H9 (cell line): Measurements from ENCODE around the gene RICTOR. TPM values are rescaled to one million over a fixed set of nuclear protein-coding genes. Genes with fewer than 3 reads are reported as not detected.

Source experiments
- DNase-seq: peaks from one replicate; pipeline ENCODE4 v3.0.0-alpha.2; 2017
- H2AFZ ChIP-seq: one replicate; pipeline ENCODE4 v1.6.1; 2013; ENCODE audit warnings: mild to moderate bottlenecking, low read length, control low read depth, moderate library complexity
- H2AK5ac ChIP-seq: 2 replicates; pipeline ENCODE4 v1.6.1; 2013; ENCODE audit warnings: low read length, control low read depth, mixed read lengths; ENCODE audit not compliant: insufficient read length
- H2BK120ac ChIP-seq: one replicate; pipeline ENCODE4 v1.6.1; 2013; ENCODE audit warnings: low read depth, mild to moderate bottlenecking, low read length, control low read depth, inconsistent platforms; ENCODE audit not compliant: poor library complexity, severe bottlenecking
- H2BK12ac ChIP-seq: 2 replicates; pipeline ENCODE4 v1.6.1; 2013; ENCODE audit warnings: low read length, control low read depth, mixed read lengths, low read depth; ENCODE audit not compliant: insufficient read length
- H2BK15ac ChIP-seq: 2 replicates; pipeline ENCODE4 v1.6.1; 2013; ENCODE audit warnings: low read depth, low read length, control low read depth
- H2BK20ac ChIP-seq: one replicate; pipeline ENCODE4 v1.6.1; 2013; ENCODE audit warnings: low read depth, mild to moderate bottlenecking, low read length, control low read depth, inconsistent platforms; ENCODE audit not compliant: poor library complexity, severe bottlenecking
- H2BK5ac ChIP-seq: 2 replicates; pipeline ENCODE4 v1.6.1; 2013; ENCODE audit warnings: low read length, control low read depth, mixed read lengths; ENCODE audit not compliant: insufficient read length
- H3K14ac ChIP-seq: 2 replicates; pipeline ENCODE4 v1.6.1; 2013; ENCODE audit warnings: low read length, control low read depth; ENCODE audit not compliant: insufficient read depth
- H3K18ac ChIP-seq: 2 replicates; pipeline ENCODE4 v1.6.1; 2013; ENCODE audit warnings: low read depth, mild to moderate bottlenecking, mixed read lengths, low read length, control low read depth; ENCODE audit not compliant: insufficient read length
- H3K23ac ChIP-seq: 2 replicates; pipeline ENCODE4 v1.6.1; 2013; ENCODE audit warnings: low read length, control low read depth, mixed read lengths, low read depth; ENCODE audit not compliant: insufficient read length
- H3K23me2 ChIP-seq: 2 replicates; pipeline ENCODE4 v1.6.1; 2013; ENCODE audit warnings: low read depth, mild to moderate bottlenecking, mixed read lengths, low read length, control low read depth; ENCODE audit not compliant: insufficient read length, poor library complexity, severe bottlenecking
- H3K27ac ChIP-seq: 2 replicates; pipeline ENCODE4 v1.5.1; 2013; ENCODE audit warnings: low read length, control low read depth, mixed read lengths, low read depth; ENCODE audit not compliant: insufficient read length
- H3K27me3 ChIP-seq: 2 replicates; pipeline ENCODE4 v1.6.1; 2013; ENCODE audit warnings: low read length, control low read depth, inconsistent platforms; ENCODE audit not compliant: insufficient read depth
- H3K4ac ChIP-seq: 2 replicates; pipeline ENCODE4 v1.6.1; 2013; ENCODE audit warnings: low read depth, mild to moderate bottlenecking, control low read depth, inconsistent platforms, low read length, moderate library complexity
- H3K4me1 ChIP-seq: 2 replicates; pipeline ENCODE4 v1.6.1; 2013; ENCODE audit warnings: low read length, control low read depth, inconsistent platforms; ENCODE audit not compliant: insufficient read depth
- H3K4me2 ChIP-seq: 2 replicates; pipeline ENCODE4 v1.6.1; 2013; ENCODE audit warnings: low read length, control low read depth, mixed read lengths; ENCODE audit not compliant: insufficient read length, insufficient read depth
- H3K56ac ChIP-seq: 2 replicates; pipeline ENCODE4 v1.6.1; 2013; ENCODE audit warnings: low read depth, mild to moderate bottlenecking, mixed read lengths, low read length, control low read depth; ENCODE audit not compliant: insufficient read length
- H3K79me1 ChIP-seq: 2 replicates; pipeline ENCODE4 v1.6.1; 2013; ENCODE audit warnings: low read depth, mild to moderate bottlenecking, moderate library complexity, low read length, control low read depth, inconsistent platforms; ENCODE audit not compliant: insufficient read depth, poor library complexity, severe bottlenecking
- H3K79me2 ChIP-seq: 2 replicates; pipeline ENCODE4 v1.6.1; 2013; ENCODE audit warnings: low read length, control low read depth, inconsistent platforms; ENCODE audit not compliant: insufficient read depth
- H3K9ac ChIP-seq: 2 replicates; pipeline ENCODE4 v1.6.1; 2013; ENCODE audit warnings: low read length, control low read depth, mixed read lengths; ENCODE audit not compliant: insufficient read length; ENCODE audit errors: extremely low read depth
- H3K9me3 ChIP-seq: one replicate; pipeline ENCODE4 v1.6.1; 2013; ENCODE audit warnings: low read depth, low read length, inconsistent platforms; ENCODE audit not compliant: control insufficient read depth
- H3T11ph ChIP-seq: one replicate; pipeline ENCODE4 v1.6.1; 2013; ENCODE audit warnings: mild to moderate bottlenecking, low read length, control low read depth, inconsistent platforms
- H4K20me1 ChIP-seq: one replicate; pipeline ENCODE4 v1.6.1; 2013; ENCODE audit not compliant: control insufficient read depth, insufficient read length, insufficient read depth
- H4K5ac ChIP-seq: 2 replicates; pipeline ENCODE4 v1.6.1; 2013; ENCODE audit warnings: low read depth, mild to moderate bottlenecking, mixed read lengths, low read length, control low read depth; ENCODE audit not compliant: insufficient read length
- H4K8ac ChIP-seq: replicated peaks from 2 replicates; pipeline ENCODE4 v1.6.1; 2013; ENCODE audit warnings: low read length, control low read depth, mixed read lengths, low read depth; ENCODE audit not compliant: insufficient read length
- H4K91ac ChIP-seq: 2 replicates; pipeline ENCODE4 v1.6.1; 2013; ENCODE audit warnings: low read depth, mild to moderate bottlenecking, moderate library complexity, mixed read lengths, low read length, control low read depth; ENCODE audit not compliant: insufficient read length
- H3K27ac Mint-ChIP-seq, 3 experiments: 2 replicates in 2 of 3; 3 replicates in 1 of 3; pipeline ENCODE4 v1.8.0; 2020 to 2021; ENCODE audit warnings: mixed read lengths in 3 of 3, mild to moderate bottlenecking in 1 of 3, moderate library complexity in 1 of 3
- H3K27me3 Mint-ChIP-seq: 2 replicates; pipeline ENCODE4 v1.8.0; 2021; ENCODE audit warnings: low read depth, mild to moderate bottlenecking, moderate library complexity, mixed read lengths
- H3K36me3 Mint-ChIP-seq, 3 experiments: 2 replicates in 2 of 3; 3 replicates in 1 of 3; pipeline ENCODE4 v1.8.0; 2020 to 2021; ENCODE audit warnings: low read depth in 3 of 3, mixed read lengths in 3 of 3; ENCODE audit not compliant: insufficient read depth in 1 of 3
- H3K4me1 Mint-ChIP-seq, 2 experiments: 2 replicates each; pipeline ENCODE4 v1.8.0; 2020; ENCODE audit warnings: mixed read lengths in 2 of 2
- H3K4me3 Mint-ChIP-seq, 2 experiments: 2 replicates in 1 of 2; 3 replicates in 1 of 2; pipeline ENCODE4 v1.8.0; 2020 to 2021; ENCODE audit warnings: mild to moderate bottlenecking in 2 of 2, mixed read lengths in 2 of 2, moderate library complexity in 1 of 2
- H3K9me3 Mint-ChIP-seq, 2 experiments: 2 replicates in 1 of 2; 3 replicates in 1 of 2; pipeline ENCODE4 v1.8.0; 2020; ENCODE audit warnings: mild to moderate bottlenecking in 2 of 2, mixed read lengths in 2 of 2, moderate library complexity in 1 of 2
- WGBS: extraction: QIAGEN DNeasy Blood & Tissue Kit; methylation state at CpG from one replicate; pipeline ENCODE4 v1.1.7; 2013; ENCODE audit warnings: missing lambda C conversion rate, low lambda C conversion rate, mixed read lengths; ENCODE audit not compliant: insufficient read length; ENCODE audit errors: extremely low coverage; 5-methylcytosine and 5-hydroxymethylcytosine counted together
- total RNA-seq: library from RNA; stranded (reverse); gene quantifications from 2 replicates; pipeline ENCODE4 v1.2.1, GENCODE V29; 2021
- TF ChIP-seq, protein P1 (sequence below): fragments of 200-600 bp; sonication (generic); conservative IDR thresholded peaks from 3 replicates; pipeline ENCODE4 v1.8.0; 2021; ENCODE audit warnings: antibody characterized with exemption, mild to moderate bottlenecking

RICTOR gene
- total RNA-seq, 1 experiment from 2014 or later = 20.9 TPM

DNA sequence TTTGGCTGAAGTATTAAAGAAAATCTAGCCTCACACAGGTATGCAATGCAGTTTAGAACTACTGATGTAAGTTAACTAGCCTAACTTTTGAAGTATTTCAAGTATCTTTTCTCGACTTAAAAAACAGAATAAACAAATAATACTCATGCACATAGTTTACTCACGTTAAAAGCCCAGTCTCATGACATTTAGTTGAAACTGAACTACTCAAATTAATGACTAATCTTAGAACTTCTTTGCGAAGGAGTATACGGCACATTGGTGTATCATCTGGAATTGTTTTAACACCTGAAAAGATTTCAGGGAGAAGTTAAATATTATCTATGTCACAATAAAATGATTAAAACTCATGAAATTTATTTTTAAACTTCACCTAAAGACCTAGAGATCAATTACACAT lies 129.9 kb downstream of the RICTOR start:
- Histone ChIP-seq H3K4me2 (no peak overlapping the region), H4K91ac (no peak overlapping the region), H3K4ac (no peak overlapping the region), H4K20me1 (no peaks in the 10 kb centered on the region), H2AK5ac (no peak overlapping the region), H3K9me3 (no peaks in the 10 kb centered on the region), H3K23me2 (no peaks in the 10 kb centered on the region), H3K23ac (no peak overlapping the region), H3K27me3 (no peaks in the 10 kb centered on the region), H3K14ac (no peak overlapping the region), H3K4me1 (no peaks in the 10 kb centered on the region), H3K9ac (no peak overlapping the region), H2BK12ac (no peak overlapping the region), H3K56ac (no peak overlapping the region), H3T11ph (no peak overlapping the region), H2AFZ (no peak overlapping the region), H2BK15ac (no peak overlapping the region), H2BK20ac (no peak overlapping the region), H3K27ac (no peak overlapping the region), H3K18ac (no peak overlapping the region), H2BK5ac (no peak overlapping the region), H4K5ac (no peak overlapping the region), H3K79me2 (no peaks in the 10 kb centered on the region), H4K8ac (no peak overlapping the region), H2BK120ac (no peak overlapping the region), H3K79me1 (no peaks in the 10 kb centered on the region)
- Mint-ChIP-seq H3K4me3 (no peak overlapping the region), H3K27me3 (no peaks in the 10 kb centered on the region), H3K4me1 (no peaks in the 10 kb centered on the region), H3K36me3 (peaks cover 3 to 24% (median 23%) of the 10 kb centered on the region in 3 experiments; a peak in 6 of 7 replicates), H3K9me3 (no peaks in the 10 kb centered on the region), H3K27ac (no peak overlapping the region)
- TF ChIP-seq, protein P1, sequence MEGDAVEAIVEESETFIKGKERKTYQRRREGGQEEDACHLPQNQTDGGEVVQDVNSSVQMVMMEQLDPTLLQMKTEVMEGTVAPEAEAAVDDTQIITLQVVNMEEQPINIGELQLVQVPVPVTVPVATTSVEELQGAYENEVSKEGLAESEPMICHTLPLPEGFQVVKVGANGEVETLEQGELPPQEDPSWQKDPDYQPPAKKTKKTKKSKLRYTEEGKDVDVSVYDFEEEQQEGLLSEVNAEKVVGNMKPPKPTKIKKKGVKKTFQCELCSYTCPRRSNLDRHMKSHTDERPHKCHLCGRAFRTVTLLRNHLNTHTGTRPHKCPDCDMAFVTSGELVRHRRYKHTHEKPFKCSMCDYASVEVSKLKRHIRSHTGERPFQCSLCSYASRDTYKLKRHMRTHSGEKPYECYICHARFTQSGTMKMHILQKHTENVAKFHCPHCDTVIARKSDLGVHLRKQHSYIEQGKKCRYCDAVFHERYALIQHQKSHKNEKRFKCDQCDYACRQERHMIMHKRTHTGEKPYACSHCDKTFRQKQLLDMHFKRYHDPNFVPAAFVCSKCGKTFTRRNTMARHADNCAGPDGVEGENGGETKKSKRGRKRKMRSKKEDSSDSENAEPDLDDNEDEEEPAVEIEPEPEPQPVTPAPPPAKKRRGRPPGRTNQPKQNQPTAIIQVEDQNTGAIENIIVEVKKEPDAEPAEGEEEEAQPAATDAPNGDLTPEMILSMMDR = no peak
- WGBS = no CpG with 5 or more reads among the region's 4 CpGs
- DNase-seq = no peak
